Brain pericyte (primary cell): ENCODE results near the gene KRTAP4-3.
"Not testable (repeated sequence)": the region's sequence is repeated elsewhere in the genome, so short reads cannot be mapped to it uniquely, and the experiment has no call there.

ENCODE experiments used
- DNase-seq: peaks from one replicate; pipeline ENCODE4 v3.0.0-alpha.2; 2012; ENCODE audit warnings: low read depth, low spot score

The KRTAP4-3 gene

DNA sequence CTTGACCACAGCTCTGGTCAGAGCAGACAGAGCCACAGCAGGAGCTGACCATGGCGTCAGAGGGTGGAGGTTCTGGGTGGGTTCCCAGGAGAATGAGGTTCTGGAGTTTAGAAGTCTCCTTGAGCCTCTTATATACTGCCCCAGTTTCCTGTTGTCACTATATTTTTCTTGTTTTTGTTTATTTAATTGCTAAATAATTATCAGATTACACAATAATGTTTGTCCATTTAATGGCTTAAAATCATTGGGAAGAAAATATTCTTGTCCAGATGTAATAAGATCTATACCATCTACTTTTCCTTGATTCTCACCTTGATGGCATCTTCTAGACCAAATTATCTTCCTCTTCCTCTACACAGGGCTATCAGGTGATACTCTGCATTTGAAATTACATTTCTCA is at the start of gene KRTAP4-3:
Gene KRTAP4-3 (minus strand): TSS at position 101 of the 400 bp plus-strand sequence. CDS start 49 bp downstream, at position 52.
- DNase-seq: no peak

DNA sequence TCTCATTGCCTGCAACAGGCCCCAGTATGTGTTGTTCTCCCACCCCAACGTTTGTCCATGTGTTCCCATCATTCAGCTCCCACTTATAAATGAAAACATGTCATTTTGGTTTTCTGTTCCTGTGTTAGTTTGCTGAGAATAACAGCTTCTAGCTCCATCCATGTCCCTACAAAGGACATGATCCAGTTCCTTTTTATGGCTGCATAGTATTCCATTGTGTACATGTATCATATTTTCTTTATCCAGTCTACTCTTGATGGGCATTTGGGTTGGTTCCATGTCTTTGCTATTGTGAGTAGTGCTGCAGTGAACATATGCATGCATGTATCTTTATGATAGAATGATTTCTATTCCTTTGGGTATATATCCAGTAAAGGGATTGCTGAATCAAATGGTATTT is 47.7 kb upstream of the KRTAP4-3 start:
- DNase-seq: no peak

DNA sequence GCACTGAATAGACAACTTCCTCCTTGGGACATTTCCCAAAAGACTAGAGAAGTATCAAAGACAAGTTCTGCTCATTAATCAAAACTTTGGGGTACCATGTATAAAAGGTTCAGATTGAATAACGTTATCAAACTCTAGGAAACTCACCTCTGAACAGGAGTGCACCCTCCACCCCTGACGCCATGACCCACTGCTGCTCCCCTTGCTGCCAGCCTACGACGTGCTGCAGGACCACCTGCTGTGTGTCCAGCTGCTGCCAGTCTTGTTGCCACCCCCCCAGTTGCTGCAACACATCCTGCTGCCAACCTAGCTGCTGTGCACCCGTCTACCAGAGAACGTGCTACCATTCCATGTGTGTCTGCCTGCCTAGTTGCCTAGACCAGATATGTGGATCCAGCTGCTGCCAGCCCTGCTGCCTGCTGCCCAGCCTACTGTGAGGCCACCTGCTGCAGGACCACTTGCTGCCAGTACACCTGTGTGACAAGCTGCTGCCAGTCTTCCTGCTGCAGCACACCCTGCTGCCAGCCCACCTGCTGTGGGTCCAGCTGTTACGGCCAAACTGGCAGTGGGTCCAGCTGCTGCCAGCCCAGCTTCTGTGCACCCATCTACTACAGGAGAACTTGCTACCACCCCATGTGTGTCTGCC is 44.6 kb upstream of the KRTAP4-3 start:
- DNase-seq: no peak

DNA sequence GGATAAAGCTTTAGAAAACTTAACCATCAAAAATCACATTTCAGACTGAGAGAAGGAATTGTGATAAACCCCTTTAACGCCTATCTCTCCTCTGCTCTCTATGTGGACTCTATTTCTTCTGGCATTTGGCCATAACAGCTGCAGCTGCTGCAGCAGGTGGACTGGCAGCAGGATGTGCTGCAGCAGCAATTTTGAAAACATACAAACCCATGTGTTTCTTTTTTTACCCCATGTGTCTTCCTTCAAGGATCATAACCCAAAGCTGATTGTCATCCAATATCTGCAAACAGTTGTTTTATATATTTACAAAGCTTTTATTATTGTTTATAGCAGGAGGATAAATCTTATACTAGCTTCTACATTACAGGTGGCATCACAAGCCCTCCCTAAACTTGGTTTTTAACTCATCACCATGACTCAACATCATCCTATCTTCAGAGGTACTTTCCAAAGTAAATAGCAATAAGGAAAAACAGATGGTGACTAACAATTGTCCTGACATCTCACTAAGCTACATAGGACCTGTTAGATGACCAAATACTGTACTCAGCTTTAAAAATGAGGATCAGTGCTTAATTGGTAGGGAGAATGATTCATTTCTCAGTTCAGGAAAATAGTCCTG is 43.9 kb upstream of the KRTAP4-3 start:
- DNase-seq: no peak

DNA sequence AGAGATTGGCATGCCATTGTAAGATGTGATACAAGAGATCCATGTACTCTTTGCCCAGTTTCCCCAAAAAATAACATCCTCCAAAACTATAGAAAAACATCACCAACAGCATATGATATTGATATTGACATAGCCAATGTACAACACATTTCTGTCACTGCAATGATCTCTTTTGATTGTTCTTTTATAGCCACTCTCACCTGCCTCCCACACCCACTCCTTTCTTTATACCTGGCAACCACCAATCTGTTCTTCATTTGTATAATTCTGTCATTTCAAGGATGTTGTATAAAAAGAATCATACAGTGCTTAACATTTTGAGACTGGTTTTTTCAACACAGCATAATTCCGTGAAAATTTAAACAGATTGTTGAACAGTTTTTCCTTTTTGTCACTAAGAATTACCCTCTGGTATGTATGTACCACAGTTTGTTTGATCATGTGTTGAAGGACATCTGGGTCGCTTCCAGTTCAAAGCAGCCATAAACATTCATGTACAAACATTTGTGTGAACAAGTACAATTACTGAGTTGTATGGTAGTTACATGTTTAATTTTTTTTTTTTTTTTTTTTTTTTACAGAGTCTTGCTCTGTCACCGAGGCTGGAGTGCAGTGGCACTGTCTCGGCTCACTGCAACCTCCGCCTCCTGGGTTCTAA is 31.5 kb upstream of the KRTAP4-3 start:
- no peak for DNase-seq

GRCh38 chr17:41196068-41196467 is 28.0 kb upstream of the KRTAP4-3 start:
- no peak for DNase-seq

GRCh38 chr17:41190328-41190727 is 22.3 kb upstream of the KRTAP4-3 start:
- DNase-seq: no peak

GRCh38 chr17:41189837-41190318 is 21.9 kb upstream of the KRTAP4-3 start, which contains the start of gene KRTAP9-1:
Gene KRTAP9-1, plus strand, starts transcription at chr17:41189887. Its CDS starts 0 bp downstream, at chr17:41189887.
- not testable (repeated sequence) for DNase-seq

GRCh38 chr17:41186872-41187271 is 18.9 kb upstream of the KRTAP4-3 start:
- DNase-seq: no peak

DNA sequence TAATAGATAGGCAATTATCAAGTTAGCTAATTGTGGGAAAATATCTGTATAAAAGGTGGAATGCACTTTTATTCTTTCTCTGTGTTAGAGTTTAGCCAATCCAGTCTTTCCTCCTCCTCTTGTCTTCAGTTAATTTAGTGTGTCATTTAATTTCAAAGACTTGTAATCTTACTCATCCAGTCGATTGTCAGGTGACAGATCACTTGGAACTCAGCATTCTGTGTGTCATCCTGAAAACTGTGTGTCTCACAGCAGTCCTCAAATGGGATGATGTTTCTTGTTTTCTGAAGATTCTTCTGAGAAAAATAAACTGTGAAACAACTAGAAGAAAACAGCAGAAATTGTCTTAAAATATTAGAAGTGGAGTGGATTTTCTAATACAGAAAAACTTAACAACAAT is 17.0 kb upstream of the KRTAP4-3 start:
- DNase-seq: no peak

DNA sequence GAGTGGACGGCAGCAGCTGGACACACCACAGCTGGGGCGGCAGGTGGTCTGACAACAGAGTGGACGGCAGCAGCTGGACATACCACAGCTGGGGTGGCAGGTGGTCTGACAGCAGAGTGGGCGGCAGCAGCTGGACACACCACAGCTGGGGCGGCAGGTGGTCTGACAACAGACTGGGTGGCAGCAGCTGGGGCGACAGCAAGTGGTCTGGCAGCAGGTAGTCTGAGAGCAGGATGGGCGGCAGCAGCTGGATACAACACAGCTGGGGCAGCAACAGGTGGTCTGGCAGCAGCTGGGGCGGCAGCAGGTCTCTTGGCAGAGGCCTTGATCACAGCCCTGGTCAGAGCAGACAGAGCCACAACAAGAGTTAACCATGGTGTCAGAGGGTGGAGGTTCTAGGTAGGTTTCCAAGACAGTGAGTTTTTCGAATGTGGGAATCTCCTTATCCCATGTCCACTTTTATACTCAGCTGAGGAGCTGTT is 16.5 kb upstream of the KRTAP4-3 start, which contains the start of gene KRTAP4-1:
Gene KRTAP4-1 (minus strand): TSS at position 432 of the 482 bp plus-strand sequence. CDS start 57 bp downstream, at position 375.
- DNase-seq: no peak

DNA sequence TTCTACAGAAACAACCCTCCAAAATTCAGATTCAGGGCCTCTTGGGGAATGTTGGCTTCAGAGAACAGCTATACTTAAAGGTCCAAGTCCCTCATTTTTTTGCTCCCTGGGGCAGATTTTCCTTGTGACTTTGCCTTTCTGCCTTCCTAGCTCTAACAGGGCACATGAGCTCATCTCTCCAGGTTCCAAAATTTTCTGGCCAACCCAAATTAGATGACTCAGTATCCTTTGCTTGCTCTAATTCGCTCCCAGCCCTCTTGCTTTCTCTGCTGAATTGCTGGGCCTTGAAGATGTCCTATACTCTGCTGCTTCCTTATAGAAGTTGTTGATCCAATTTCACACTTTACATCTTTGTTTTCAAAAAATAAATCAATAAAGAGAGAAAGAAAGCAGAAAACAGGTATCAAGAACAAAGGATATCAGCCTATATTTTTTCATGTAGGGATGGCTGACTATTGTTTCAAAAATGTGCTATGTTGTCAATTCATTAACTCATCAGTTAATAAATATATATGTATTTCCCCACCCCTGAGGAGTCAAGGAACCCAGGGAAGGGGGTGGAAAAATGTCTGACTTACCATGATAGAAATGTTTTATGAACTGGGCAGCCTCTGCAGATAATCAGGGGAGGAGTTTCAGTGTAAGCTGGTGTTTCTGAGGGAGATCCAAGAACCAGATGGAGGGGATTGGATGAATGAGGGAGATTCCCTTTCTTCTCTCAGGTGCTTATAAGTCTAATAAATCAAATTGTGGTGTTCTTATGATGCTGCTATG is 11.0 kb upstream of the KRTAP4-3 start:
- DNase-seq: no peak

GRCh38 chr17:41178341-41178740 is 10.3 kb upstream of the KRTAP4-3 start:
- DNase-seq: no peak

GRCh38 chr17:41177727-41178271 is 9.8 kb upstream of the KRTAP4-3 start, which contains the start of gene KRTAP4-2:
Gene KRTAP4-2, minus strand, starts transcription at chr17:41178221. Its CDS starts 57 bp downstream, at chr17:41178164.
- DNase-seq: no peak

- no peak for DNase-seq
Measured at GRCh38 chr17:41176744-41177387, 8.8 kb upstream of the KRTAP4-3 start.

DNA sequence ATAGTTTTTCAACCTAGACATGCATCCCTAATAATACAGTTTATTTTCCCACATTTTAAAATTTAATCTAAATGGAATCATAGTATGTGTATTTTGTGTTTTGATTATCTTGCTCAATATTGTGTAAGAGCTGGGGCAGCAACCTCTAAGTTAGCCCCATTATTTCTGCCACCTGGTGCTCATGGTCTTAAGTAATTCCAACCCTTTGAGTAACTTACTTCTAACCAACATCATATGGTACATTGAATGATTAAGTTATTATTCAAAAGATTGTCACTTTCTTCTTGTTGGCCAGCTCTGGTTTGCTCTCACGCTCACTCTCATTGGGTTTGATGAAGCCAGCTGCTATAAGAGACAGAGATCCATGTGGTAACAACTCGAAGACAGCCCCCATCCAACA is 3.9 kb upstream of the KRTAP4-3 start:
- no peak for DNase-seq

- no peak for DNase-seq
Measured at GRCh38 chr17:41167561-41167960, 460 bp downstream of the KRTAP4-3 start.

DNA sequence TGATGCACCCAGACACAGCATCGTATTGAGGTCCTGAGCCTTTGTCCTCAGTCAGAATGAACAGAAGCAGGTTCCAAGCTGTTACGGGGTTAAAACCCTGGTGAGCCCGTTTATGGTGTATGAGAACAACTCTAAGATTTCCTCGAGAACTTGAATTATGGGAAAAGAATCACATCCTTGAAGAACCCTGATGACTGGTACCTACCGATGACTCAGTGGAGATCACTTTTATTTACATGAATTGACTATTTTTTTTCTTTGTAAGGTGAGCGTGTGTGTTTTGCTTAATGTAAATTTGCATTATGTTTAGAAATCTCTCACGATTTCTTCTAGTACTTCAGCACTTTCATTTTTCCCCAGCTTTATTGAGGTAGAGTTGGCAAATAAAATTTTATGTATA is 4.2 kb downstream of the KRTAP4-3 start:
- no peak for DNase-seq

GRCh38 chr17:41160648-41161047 is 7.4 kb downstream of the KRTAP4-3 start, which contains the start of gene KRTAP4-4:
Gene KRTAP4-4, minus strand, starts transcription at chr17:41160748. Its CDS starts 57 bp downstream, at chr17:41160691.
- no peak for DNase-seq

- not testable (repeated sequence) for DNase-seq
Measured at GRCh38 chr17:41160190-41160589, 7.8 kb downstream of the KRTAP4-3 start.
